ENCODE data around the gene EVX2. TPM values are rescaled to one million over a fixed set of nuclear protein-coding genes. Genes with fewer than 3 reads are reported as not detected.

EVX2 gene
- total RNA-seq, 4 donors from 2014 or later, result 0.08 TPM; not detected in 3

GRCh38 chr2:176117823-176118371 is 34.1 kb upstream of the EVX2 start:
- no peaks in the 10 kb centered on the region for H3K9me3 ChIP-seq
- ATAC-seq, result no peak
- H3K27me3 ChIP-seq, result peaks cover 100% of the 10 kb centered on the region
- no peaks in the 10 kb centered on the region for H3K36me3 ChIP-seq
- H3K4me1 ChIP-seq, result peaks cover 0 to 24% (median 9%) of the 10 kb centered on the region in 3 donors
- TF ChIP-seq EP300 (IDR thresholded peaks at IDR 0.05), result no peak
- no peak for TF ChIP-seq POLR2AphosphoS5 (IDR thresholded peaks at IDR 0.05)
- TF ChIP-seq CTCF (IDR thresholded peaks at IDR 0.05), result no peak
- no peak for TF ChIP-seq POLR2A (IDR thresholded peaks at IDR 0.05)
- WGBS, 2 donors (ENCODE audit: low coverage in 1 of 2), result 0% methylated on average over 1 of the region's 11 CpGs; no CpG with 5 or more reads in 1 of the 2 donors
- H3K4me3 ChIP-seq, result no peak overlapping the region
- no peak overlapping the region for H3K27ac ChIP-seq

DNA sequence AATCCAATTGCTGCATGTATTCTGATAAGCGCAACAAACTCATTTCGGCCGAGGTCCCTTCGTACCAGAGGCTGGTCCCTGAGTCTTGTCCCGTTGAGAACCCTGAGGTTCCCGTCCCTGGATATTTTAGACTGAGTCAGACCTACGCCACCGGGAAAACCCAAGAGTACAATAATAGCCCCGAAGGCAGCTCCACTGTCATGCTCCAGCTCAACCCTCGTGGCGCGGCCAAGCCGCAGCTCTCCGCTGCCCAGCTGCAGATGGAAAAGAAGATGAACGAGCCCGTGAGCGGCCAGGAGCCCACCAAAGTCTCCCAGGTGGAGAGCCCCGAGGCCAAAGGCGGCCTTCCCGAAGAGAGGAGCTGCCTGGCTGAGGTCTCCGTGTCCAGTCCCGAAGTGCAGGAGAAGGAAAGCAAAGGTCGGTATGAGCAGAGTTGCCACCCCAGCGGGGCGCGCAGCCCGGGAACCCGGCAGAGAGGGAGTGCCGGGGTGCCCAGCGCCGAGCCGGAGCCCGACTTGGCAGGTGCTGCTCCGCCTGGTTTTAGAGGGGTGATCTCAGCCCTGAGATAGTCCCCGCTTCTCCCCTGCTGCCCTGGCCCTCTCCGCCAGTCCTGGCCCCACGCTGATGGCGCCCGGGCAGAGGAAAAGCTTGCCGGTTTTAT is 33.5 kb upstream of the EVX2 start:
- WGBS, 2 donors (ENCODE audit: low coverage in 1 of 2), result 25 to 61% methylated on average over 5 to 13 of the region's 40 CpGs
- no peak overlapping the region for H3K27ac ChIP-seq
- no peak overlapping the region for H3K4me3 ChIP-seq
- H3K4me1 ChIP-seq, result peaks cover 0 to 18% (median 3%) of the 10 kb centered on the region in 3 donors
- no peaks in the 10 kb centered on the region for H3K9me3 ChIP-seq
- H3K27me3 ChIP-seq, result peaks cover 100% of the 10 kb centered on the region
- no peaks in the 10 kb centered on the region for H3K36me3 ChIP-seq
- TF ChIP-seq CTCF (IDR thresholded peaks at IDR 0.05), result no peak
- TF ChIP-seq POLR2A (IDR thresholded peaks at IDR 0.05), result no peak
- no peak for TF ChIP-seq EP300 (IDR thresholded peaks at IDR 0.05)
- TF ChIP-seq POLR2AphosphoS5 (IDR thresholded peaks at IDR 0.05), result no peak
- ATAC-seq, result no peak

GRCh38 chr2:176115883-176116813 is 32.4 kb upstream of the EVX2 start, which contains the start of gene HOXD10:
Gene HOXD10, plus strand, starts transcription at chr2:176116778. Its CDS starts 56 bp downstream, at chr2:176116834.
- Histone ChIP-seq H3K4me1 (peaks cover 0 to 9% (median 0%) of the 10 kb centered on the region in 3 donors), H3K27ac (no peak within 1 kb of the TSS), H3K27me3 (peaks cover 100% of the 10 kb centered on the region), H3K4me3 (peak within 1 kb of the TSS in 1 of 2 donors; percentile 10), H3K9me3 (no peaks in the 10 kb centered on the region), H3K36me3 (no peaks in the 10 kb centered on the region)
- 5% methylated on average over 25 of the region's 66 CpGs; no CpG with 5 or more reads in 1 of the 2 donors for WGBS, 2 donors (ENCODE audit: low coverage in 1 of 2)
- peak; percentile 48 for ATAC-seq
- TF ChIP-seq POLR2A (IDR thresholded peaks at IDR 0.05) (no peak), CTCF (IDR thresholded peaks at IDR 0.05) (peak in 1 of 4 experiments; percentile 19)

DNA sequence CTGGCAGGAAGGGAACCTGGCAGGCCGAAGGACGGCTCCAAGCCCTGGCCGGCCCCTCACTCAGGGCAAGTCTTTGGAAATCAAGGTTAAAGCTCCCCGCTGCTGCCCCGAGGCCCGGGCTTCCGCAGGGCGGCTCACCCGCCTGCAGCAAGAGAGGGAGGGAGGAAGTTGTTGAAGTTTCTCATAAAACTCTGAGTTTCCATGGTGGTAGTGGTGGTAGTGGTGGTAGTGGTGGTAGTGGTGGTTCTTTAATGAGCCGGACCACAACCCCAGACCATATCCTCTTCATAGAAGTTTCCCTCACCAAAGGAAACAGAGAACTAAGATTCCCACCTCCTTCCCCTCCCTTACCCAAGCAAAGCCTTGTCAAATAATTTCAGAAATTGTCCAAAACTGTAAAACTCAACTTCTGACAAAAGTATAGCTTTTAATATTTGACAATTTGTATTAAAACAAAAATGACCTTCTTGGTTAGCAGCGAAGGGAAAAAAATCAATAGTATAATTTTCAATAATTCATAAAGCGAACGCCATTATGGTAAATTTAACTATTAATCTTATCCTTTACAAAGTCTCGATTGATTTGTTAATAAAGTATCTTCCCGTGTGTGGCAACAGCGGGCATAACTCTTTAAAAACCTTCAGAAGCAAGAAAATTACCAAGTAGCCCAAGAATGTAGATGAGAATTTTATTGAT is 31.3 kb upstream of the EVX2 start:
- Histone ChIP-seq H3K27me3 (peaks cover 100% of the 10 kb centered on the region), H3K9me3 (no peaks in the 10 kb centered on the region), H3K4me3 (no peak overlapping the region), H3K27ac (no peak overlapping the region), H3K36me3 (no peaks in the 10 kb centered on the region), H3K4me1 (peaks cover 0 to 9% (median 0%) of the 10 kb centered on the region in 3 donors)
- no peak for ATAC-seq
- WGBS, 2 donors (ENCODE audit: low coverage in 1 of 2), result 17 to 20% methylated on average over 7 to 12 of the region's 16 CpGs
- no peak for TF ChIP-seq CTCF (IDR thresholded peaks at IDR 0.05)
- no peak for TF ChIP-seq POLR2A (IDR thresholded peaks at IDR 0.05)
- TF ChIP-seq EP300 (IDR thresholded peaks at IDR 0.05), result no peak
- no peak for TF ChIP-seq POLR2AphosphoS5 (IDR thresholded peaks at IDR 0.05)
